Neutrophil (primary cell): ENCODE data around the gene DYNLL2.

Source experiments
- H3K27ac ChIP-seq: fragments of 200-600 bp; sonication (generic); 2 replicates; pipeline ENCODE4 v1.5.1; 2016; ENCODE audit warnings: mild to moderate bottlenecking, moderate library complexity
- H3K27me3 ChIP-seq: fragments of 200-600 bp; sonication (generic); 2 replicates; pipeline ENCODE4 v1.6.0; 2016; ENCODE audit warnings: mild to moderate bottlenecking
- H3K36me3 ChIP-seq: fragments of 200-600 bp; sonication (generic); 2 replicates; pipeline ENCODE4 v1.5.1; 2017
- H3K4me1 ChIP-seq, 2 experiments: fragments of 200-600 bp in 1 of 2; sonication (generic) in 1 of 2; 1 replicate in 1 of 2; 2 replicates in 1 of 2; pipeline versions ENCODE4 v1.5.1 to v1.6.1; 2013 to 2016; ENCODE audit warnings: low read depth in 1 of 2, low read length in 1 of 2, mild to moderate bottlenecking in 1 of 2, moderate library complexity in 1 of 2; ENCODE audit not compliant: control insufficient read depth in 1 of 2, insufficient read depth in 1 of 2
- H3K4me3 ChIP-seq, 2 experiments: fragments of 200-600 bp in 1 of 2; sonication (generic) in 1 of 2; 1 replicate in 1 of 2; 2 replicates in 1 of 2; pipeline ENCODE4 v1.5.1; 2013 to 2016; ENCODE audit warnings: low read depth in 1 of 2, low read length in 1 of 2, mild to moderate bottlenecking in 1 of 2, moderate library complexity in 1 of 2
- H3K9me3 ChIP-seq: fragments of 200-600 bp; sonication (generic); 2 replicates; pipeline ENCODE4 v1.5.1; 2016
- CTCF ChIP-seq: fragments of 200-600 bp; sonication (generic); IDR thresholded peaks from 2 replicates; pipeline ENCODE4 v1.5.1; 2016; ENCODE audit warnings: antibody characterized with exemption

Gene DYNLL2

GRCh38 chr17:58144801-58145200 lies 61.6 kb downstream of the DYNLL2 start:
- H3K36me3 ChIP-seq, result no peaks in the 10 kb centered on the region
- no peak overlapping the region for H3K4me3 ChIP-seq
- no peak for TF ChIP-seq CTCF

More at GRCh38 chr17:58144801-58145200, 61.6 kb downstream of the DYNLL2 start:
- no peak overlapping the region for H3K27ac ChIP-seq
- H3K4me1 ChIP-seq, result no peaks in the 10 kb centered on the region
- no peaks in the 10 kb centered on the region for H3K9me3 ChIP-seq
- peaks cover 38% of the 10 kb centered on the region for H3K27me3 ChIP-seq
